NCI-H82 treated with DMSO at 0.1 percent for 48 hours (cell line): Measurements from ENCODE around the gene ERC2.

Experiments used
- DNase-seq: peaks from one replicate; lab custom pipeline; 2025; ENCODE audit not compliant: unreplicated experiment; lab: John Stamatoyannopoulos, UW

Gene ERC2

DNA sequence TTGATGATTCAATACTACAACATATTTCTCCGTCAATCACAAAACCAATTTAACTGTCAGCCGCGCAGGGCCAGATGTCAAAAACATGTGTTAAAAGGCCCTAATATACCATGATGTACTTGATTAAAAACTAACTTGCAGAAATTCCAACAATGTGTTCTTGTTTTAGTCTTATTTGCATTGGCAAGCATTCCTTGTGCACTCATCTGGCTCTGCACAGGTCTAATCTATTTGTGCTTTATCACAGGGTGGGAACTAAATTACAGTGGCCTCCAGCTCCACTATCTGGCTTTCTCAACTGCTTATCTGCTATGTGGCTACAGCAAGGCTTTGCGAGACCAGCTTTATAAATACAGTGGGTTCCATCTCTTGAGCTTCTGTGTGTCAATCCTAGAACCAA is 455.5 kb downstream of the ERC2 start:
- DNase-seq, result no peak

DNA sequence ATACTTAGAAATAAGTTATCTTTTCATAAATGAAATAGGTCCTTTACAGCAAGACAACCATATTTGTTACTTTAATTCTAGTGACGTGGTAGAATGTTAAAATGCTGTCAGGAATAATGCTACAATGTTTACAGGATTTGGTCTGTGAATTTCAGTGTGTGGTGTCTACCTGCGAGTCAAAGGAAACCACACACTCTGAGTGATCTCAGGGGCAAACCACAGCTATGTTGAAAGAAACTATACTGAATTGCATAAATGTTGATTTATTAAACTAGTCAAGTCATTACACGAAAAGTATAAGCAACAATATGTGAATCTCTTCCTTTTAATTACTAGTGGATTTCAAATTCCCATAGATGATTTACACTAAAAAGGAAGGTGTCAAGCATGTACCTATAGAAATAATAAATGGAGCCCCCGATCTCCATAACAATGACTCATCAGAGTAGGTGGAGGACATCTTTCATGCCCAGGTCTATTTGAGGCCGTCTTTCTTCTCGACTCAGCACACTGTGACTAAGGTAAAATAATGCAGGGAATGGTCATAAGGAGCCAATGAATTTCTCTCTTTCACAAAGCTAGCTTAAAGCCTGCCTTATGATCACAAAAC is 463.0 kb downstream of the ERC2 start:
- DNase-seq, result no peak

DNA sequence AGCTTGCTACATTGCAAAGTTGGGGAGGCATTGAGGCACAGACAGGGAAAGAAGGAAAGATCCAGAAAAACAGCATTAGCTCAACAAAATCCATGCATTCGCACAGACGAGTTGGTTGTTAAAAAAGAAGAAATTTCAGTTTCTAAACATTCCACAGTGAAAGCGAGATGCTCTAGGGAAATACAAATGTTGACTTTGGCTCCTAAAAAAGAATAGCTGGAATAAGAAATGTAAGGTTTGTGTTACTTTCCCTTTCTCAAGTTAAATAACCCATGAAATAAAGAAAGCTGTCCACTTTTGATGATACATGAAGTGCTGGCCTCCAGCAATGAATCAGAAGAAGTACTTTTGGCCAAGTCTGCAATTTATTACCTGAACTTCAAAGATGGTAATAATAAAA is 465.1 kb downstream of the ERC2 start:
- DNase-seq, result no peak

DNA sequence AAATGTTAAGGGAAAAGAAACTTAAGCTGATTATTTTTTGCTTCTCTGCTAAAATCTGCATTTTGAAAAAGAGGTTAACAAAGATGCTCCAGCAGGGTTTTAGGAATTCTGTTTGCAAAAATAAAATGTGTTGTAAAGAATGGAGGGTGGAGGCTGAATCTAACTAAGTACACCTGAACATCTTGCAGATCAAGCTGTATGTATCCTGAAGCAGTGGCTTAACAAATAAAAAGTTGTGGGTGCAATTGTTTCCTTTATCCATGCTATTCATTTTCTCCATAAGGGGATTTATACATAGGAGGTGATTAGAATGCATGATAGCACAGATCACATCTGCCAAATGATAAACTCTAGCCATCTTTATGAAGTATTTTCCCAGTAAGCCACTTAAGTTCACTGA is 466.3 kb downstream of the ERC2 start:
- no peak for DNase-seq

DNA sequence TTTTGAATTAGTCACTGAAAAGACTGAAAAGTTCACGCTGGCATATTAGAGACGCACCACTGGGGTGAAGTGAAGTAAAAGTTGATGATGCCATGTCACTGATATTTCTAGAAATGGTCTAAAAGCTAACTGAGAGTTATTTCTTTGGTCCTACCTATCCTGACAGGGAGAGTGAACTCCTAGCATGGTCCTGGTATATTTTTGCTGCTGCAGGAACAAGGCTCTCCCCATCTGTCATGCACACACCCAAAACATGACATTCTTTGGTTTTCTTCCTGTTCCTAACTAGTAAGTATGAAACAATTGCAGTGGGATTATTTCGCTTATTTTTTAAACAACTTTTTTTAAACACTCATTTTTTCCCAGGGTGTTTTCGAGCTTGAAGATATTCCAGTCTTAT is 466.7 kb downstream of the ERC2 start:
- DNase-seq, result no peak

DNA sequence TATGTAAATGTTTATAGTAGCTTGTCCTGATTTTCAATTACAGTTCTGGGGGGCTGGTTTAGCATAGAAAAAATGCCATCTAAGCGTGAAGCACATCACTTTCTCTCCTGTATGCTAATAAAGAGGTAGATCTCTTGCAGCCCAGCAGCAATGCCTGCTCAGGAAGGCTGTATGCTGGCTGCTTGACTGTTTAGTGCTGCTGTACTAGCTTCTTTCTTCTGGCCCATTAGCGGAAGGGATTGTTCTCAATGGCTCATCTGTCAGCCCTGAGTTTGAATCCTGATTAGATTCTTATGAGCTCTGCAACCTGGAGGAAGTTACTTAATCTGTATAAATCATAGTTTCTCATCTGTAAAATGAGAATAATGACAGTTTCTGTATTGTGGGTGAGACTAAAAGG is 478.9 kb downstream of the ERC2 start:
- DNase-seq, result no peak

DNA sequence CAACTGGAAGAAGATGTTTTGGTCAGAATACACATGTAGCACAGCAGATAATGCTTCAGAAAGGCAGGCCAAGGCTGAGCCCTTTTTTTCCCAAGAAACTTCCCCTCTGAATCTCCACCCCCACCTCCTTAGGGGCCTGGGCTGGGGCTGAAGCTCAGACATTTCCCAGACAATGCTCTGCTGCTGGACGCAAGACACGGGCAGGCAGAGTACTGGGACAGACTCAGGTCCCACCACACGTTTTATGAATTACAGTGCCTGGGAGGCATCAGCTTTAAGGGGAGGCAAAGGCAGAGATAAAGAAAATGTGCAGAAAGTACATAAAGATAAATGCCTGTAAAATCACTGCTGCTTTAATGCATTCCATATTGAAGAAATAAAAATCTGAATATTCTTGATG is 479.4 kb downstream of the ERC2 start:
- DNase-seq, result no peak

DNA sequence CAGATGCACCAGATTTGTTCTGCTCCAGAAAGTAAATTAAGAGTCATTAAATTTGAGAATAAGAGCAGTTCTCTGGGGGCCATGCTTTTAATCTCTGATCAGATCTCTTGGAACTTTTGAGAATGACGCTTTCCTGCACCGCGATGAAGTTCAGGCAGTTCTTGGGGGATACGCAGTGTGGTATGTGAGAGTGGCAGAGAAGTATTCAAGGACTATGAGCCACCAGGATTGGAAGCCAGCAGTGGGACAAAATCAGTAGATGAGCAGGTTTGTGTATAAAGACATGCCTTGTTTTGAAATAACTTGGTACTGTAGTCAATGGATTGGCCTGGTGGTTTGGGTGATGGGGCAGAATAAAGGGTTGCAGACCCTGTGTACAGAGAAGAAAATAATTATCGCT is 483.6 kb downstream of the ERC2 start:
- DNase-seq, result no peak

DNA sequence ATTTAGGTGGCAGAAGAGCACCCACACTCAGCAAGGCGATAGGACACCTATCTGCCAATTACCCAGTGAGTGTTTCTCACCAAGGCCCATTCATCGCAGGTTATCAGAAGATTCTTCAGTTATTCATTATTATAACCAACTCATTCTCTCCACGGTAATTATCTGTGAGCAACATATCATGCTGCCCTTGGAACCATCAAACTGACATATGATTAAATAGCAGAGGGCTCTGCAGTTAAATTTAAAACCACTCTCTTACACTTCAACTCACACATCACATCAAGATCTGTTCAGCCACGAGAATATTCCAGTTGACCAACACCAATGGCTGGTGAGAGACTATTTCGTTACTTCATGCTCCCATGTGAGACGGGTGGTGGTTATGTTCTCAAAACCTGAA is 489.3 kb downstream of the ERC2 start:
- DNase-seq, result no peak

DNA sequence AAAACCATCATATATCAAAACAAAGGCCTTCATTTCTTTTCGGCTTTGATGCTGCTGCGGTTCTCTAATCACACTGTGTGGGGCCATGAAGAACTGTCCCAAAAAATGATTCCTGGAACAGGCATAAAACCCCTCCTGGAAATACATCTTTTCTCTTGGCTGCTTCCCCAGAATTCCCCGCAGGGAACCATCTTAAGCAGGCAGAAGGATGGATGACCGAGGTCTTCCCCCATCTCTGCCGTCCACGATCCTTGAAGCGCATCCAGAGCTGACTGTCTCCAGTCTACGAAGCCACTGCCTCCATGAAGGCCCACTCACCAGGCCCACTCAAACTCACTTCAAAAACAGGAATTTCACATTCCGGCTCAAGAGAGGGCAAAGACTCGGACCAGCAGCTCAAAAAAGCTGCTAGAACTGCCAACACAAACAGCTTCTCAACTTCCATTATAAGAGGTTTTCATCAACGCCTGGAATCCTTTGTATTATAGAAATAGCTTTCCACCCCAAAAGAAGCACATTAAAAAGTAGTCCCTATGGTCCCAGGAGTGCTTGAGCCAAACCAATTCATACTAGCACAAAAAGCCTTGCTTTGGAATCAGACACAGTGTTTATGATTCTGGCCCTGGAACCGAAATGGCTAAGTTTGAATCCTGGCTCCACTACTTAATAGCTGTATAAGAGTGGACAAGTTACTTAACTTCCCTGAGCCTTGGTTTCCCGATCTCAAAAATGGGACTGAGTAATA is 493.7 kb downstream of the ERC2 start:
- DNase-seq, result no peak

DNA sequence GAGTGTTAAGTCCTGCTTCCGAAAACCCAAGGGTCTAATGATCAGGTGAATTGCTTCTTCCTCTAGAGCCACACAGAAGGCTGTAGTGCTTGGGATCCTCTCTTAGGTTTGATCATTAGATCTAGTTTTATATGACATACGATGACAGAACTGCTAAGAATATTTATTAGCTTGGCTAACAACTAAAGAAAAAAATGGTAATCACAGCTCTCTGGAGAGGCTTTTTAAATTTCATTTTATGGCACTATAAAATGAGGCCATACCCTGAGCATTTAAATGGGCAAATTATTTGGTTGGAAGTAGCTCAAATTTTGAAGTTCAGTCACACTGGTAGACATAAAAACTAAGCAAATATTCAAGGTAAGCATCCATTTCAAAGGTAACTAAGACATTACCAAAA is 498.6 kb downstream of the ERC2 start:
- no peak for DNase-seq

DNA sequence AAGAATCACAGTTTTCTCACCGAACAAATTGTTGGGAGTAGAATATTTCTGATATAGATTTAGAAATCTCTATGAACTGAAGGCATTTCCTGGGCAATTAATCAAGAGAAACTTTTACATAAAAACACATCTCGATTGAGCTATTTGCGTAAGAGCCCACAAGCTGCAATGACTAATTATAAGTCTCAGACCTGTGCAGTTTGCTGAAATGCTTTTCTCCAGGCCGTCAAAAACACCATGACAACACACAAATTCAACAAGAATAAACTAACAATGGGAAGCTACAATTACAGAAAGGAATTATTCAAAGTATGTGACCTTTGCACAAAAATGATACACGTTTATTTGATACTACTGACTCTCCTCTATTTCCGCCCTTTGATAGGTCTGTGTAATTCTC is 499.9 kb downstream of the ERC2 start:
- DNase-seq, result no peak

DNA sequence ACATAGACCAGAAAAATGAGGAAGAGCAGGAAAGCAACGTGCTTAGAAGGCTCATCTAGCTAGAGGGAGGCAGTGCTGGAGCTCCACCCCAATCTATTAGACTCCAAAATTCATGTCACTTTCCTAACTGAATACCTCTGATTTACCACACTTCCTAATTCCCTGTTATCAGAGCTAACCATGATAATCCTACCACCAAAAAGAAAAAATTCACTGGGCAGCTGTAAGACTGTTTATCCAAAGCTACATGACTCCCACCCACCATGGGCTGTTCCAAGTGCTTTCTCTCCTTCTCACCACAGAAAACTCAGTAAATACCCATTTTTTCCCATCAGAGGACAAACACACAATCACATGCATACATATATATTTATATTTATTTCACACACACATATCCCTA is 501.7 kb downstream of the ERC2 start:
- no peak for DNase-seq

DNA sequence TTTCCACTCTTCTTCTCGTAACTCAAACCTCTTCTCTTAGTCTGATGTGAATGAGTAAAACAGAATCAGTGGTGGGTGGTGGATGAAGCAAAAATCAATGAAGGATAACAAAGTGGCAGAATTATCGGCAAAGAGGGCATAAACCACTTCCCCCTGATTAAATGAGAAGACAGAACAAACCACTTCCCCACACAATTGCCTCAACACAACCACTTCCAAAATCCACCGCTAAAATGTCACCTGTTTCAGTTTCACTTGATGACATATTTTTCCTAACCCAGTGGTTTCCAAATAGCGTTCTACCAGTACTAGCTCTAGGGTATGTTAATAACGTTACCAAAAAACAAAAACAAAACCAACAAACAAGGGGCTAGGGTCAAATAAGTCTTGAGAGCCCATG is 502.5 kb downstream of the ERC2 start:
- DNase-seq, result no peak

DNA sequence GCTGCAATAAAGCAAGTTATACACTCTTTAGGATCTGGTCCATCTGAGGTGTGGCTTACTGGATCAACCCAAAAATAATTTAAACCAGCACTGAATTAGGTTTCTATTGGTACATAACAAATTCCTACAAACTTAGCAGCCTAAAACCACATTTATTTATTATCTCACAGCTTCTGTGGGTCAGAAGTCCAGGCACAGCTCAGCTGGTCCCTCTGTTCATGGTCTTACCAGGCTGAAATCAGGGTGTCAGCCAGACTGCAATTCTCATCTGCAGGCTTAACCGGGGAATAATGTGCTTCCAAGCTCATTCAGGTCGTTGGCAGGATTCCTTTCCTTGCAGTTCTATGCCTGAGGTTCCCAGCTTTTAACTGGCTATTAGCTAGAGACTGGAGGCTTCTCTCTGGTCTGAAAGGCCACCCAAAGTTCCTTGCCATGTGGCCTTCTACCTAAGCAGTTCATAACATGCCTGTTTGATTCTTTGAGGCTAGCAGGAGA is 503.7 kb downstream of the ERC2 start:
- no peak for DNase-seq

DNA sequence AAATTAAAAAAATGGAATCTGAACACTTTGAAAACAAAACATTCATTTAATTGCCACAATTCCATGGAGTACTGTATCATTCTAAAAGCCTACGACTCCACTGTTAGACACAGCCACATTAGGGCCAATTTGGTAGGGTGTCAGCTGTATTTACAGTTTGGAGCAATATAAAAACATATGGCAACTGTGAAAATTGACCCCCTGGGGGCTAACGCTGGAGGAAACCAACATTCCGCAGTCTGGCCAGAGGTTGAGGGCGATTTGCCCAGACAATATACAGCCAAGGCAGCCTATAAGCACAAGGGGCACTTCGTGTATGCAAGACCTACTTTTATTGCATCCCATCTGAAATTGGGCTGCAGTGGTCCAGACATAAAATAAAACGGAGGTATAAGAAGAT is 504.7 kb downstream of the ERC2 start:
- no peak for DNase-seq

DNA sequence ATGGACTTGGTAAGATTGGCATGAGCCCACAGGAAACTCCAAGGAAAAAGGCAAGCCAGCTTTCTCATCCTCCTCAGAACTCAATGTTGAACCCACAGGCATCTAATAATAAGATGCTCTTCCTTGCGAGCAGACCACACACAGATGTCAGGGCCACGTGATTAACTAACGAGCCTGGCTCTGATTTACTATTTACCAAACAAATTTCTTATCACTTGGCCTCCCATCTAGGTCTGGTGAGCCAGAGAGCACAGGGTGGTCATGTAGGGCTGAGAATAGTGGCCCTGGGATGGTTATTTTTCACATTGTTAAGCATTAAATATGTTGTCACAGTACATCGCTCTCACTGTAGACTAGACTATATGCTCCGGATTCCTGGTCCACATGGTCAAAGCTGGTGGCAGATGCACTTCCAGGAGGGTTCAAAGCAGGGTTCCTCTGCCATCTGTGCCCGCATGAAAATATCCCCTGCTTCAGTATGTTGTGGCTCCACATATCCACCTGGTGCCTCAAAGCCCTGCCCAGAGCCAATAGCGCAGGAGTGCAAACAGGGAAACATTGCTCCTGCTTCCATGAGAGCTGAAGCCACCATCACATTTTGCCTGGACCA is 508.7 kb downstream of the ERC2 start:
- no peak for DNase-seq

DNA sequence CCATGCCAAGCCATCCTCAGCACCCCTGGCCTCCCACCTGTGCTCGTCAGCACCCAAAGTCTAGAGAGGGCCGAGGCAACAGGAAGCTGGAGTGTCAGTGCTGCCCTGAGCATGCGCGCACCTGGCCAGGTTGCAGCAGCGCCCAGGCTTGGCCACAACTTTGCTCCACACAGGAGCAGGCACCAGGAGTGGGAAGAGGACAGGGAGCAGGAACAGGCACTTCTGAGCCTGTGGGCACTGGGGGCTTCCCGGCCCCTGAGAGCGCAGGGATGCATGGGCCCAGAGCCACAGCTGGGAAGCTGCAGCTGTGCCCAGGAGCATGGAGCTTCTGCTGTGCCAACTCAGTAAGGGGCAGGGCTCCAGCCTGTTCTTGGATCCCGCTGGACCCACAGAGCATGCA is 509.7 kb downstream of the ERC2 start:
- DNase-seq, result no peak

DNA sequence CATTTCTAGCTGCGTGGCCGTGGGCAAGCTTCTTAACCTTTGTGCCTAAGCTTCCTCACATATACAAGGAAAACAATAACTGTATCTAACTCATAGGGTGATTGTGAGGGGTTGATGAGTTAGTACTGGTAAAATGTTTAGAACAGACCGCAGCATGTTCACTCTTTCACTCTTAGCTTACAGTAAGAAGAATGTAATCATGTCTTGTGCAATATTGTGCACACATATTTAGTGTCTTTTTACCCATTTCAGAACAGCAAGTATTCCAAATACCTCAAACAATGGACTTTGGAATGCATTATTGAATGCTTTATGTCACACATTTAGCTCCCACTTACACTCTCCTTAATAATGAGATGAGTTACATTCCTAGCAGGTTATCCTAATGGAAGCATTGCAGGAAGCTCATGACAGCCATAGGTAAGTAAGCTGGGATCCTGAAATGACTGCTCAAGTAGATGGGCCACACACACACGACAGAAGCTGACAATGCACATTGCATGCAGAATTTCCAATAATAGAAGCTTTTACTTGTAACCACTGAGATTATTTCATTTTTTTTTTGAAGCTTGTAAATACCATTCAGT is 512.3 kb downstream of the ERC2 start:
- DNase-seq, result no peak

DNA sequence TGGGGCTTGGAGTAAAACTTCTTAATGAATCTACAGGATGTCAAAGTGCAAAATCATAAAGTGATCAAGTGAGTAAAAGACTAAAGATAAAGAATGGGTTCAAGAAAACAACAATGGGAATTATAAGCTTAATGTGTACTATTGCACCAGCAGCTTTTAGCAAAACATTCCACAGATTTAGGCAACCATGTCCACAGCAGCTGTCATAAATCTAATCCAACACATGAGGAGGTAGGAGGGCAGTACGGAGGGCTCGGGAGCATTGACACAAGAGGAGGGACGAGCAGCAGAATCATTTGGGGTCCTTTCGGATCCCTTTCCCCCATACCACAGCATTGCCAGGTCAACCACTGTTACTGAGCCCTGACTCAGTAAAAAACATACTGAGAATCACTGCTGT is 516.9 kb downstream of the ERC2 start:
- DNase-seq, result no peak

DNA sequence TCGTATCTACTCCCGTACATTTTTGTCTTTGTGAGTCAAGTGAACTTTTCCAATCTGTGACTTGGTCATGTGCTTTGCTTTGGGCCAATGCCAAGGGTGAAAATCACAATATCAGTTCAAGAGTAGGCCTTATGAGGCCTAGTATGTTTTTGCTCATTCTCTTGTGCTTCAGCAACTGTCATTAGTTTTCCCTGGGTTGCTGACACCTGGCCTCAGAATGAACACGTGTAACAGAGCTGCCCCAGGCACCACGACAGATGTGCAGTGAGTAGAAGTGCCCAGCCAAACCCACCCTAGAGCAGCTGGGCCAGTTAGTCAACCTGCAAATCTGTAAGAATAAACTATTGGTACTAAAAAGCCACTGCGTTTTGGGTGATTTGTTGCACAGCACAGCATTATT is 520.9 kb downstream of the ERC2 start:
- DNase-seq, result no peak

DNA sequence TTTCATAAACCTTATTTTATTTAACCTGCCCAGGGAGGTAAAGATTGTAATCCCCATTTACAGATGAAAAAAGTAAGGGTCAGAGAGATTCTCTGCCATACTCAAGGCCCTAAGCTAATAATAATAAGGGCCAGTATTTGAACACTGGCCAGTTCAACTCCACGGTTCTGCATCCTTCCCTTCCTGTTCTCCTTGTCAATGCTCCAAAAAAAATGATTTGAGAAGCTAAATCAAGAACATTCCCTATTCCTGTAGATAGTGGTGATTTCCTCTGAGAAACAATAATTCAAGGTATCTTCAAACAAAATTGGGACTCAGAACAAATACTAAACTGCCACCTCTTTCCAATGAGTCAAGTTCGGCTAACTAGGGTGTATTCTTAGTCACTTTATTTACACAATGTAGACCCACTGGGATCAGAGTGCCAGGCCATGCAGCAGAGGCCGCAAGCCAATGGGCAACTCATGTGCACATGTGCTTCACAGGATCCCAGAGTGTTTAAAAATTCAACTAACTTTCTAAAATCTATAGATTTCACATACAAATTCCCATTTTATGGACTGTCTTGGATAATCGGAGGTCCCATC is 521.6 kb downstream of the ERC2 start:
- DNase-seq, result no peak
